NCI-H446 treated with DMSO at 0.1 percent for 48 hours (cell line): Measurements from ENCODE around the gene GALM.
"Not testable (repeated sequence)": the region's sequence is repeated elsewhere in the genome, so short reads cannot be mapped to it uniquely, and the experiment has no call there.

ENCODE experiments used
- DNase-seq: peaks from one replicate; lab custom pipeline; 2025; lab: John Stamatoyannopoulos, UW

Gene GALM

DNA sequence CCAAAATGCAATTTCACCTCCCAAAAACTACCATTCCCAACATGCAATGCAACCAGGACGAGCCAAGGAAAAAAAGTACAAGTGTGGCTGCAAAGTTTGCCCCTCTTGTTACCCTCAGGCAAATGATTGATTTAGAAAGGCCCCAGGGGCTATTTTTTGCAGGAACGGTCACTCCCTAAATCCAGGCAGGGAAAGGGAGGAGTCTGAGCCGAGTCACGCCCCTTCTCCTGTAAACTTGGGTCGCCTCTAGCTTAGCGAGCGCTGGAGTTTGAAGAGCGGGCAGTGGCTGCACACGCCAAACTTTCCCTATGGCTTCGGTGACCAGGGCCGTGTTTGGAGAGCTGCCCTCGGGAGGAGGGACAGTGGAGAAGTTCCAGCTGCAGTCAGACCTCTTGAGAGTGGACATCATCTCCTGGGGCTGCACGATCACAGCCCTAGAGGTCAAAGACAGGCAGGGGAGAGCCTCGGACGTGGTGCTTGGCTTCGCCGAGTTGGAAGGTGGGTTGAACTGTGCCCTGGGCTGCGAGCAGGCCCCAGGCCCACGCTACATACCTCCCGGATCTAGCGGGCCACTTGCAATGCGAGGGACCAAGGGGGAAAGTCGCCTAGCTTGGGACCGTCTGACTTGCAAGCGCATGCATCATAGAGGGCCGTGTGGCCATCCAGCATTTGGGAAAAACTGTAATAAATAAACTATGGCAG is at the start of gene GALM:
GALM (plus strand) TSS at position 261 of the 702 bp plus-strand sequence; CDS start at position 309, 48 bp downstream.
- no peak for DNase-seq

DNA sequence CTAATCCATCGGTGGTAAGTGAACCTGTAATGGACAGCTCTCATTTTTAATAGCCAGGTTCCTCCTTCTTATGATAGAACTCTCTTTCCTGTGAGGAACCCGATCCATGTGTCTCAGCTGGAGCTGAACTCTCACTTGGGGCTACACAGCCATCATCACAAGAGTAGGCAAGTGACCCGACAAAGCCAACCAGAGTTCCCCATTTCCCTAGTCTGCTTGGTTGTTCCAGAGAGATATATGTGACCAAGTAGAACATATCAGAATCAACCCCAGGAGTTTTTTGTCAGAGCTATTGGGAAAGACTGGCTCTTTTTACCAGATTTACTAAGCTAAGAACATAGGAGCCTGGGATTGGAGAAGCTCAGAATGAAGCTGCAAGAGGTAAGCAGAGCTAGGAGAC is 48.6 kb upstream of the GALM start:
- DNase-seq = no peak

DNA sequence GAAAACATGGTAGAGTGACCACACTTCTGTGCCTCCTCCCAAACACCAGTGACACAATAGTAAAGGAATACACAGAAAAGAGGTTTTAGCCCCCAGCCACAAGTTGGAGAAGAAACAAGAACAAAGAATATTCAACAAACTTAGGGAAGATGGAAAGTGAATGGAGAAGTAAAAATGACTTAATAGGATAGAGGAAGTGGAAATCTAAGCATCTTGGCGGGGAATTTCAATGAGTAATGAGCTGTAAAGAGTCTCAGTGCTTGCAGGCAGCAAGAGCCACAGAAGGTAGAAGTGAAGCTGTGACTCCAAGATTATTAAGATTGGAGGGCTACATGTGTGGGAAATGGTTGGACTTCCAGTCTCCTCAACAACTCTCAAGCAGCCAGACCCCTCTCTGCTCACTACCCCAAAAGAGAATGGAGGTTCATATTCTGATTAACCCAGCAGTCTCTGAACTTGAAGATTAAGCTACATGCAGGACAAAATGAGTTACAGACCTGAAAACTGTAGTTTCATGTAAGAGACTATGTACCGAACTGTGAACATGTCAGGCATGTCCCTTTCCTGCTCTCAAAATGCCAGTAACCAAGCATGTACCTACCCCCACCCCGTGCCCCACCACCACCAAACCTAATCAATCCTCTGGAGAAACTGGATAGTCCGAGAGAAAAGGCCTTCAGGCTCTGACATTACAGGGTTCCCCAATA is 46.3 kb upstream of the GALM start:
- no peak for DNase-seq

DNA sequence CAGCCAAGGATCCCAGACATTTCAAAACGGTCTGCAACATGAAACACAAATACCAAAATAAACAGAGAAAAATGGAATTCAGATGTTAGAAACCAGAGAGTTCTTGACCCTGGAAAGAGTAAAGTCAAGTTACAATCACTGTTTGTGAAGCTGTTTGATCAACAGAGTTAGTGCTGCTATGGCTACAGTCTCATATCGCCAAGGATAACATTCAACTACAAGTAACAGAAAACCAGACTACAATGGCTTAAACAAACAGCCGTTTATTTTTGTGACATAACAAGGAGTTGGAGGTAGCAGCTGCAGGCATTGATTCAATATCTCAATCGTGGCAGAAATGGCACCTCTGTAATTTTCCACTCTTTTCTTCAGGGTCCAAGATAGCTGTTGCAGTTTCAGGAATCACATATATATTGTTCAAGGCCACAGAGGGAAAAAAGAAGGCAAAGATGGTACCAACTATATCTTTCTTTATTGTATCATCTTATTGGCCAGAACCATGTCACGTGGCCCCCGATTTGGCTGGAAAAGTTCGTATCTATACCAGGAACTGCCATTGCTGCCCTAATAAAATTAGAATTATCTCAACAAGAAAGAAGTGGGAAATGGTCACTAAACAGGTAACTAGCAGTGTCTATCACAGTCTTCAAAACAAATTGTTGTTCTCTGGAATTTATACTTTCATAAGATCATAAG is 45.5 kb upstream of the GALM start:
- no peak for DNase-seq

DNA sequence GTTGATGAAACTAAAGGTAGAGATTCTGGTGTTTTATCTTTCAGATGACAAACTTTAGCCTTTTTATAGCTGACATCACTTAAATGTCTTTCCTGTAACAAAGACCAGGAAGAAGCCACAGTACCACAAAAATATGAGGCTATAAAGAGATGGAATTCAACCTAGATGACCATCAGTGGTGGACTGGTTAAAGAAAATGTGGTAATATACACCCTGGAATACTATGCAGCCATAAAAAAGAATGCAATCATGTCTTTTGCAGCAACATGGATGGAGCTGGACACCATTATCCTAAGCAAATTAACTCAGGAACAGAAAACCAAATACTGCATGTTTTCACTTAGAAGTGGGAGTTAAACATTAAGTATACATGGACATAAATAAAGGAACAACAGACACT is 44.9 kb upstream of the GALM start:
- no peak for DNase-seq

DNA sequence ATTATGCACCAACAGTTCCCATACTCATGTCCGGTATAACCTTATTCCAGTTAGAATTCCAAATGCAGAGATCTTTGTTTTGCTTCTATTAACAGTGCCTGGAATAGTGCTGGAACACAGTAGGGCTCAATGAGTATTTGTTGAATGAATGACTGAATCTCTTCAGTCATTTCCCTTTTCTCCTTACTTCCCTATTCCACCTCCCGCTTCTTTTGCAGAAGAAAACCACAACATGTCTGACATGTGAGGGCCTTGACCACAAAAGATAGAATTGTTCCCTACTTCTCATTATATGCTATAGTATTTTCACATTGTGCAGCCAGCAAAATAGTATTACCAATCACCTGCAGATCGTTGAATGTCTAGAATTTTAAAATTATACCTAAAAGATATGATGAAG is 43.7 kb upstream of the GALM start:
- no peak for DNase-seq

DNA sequence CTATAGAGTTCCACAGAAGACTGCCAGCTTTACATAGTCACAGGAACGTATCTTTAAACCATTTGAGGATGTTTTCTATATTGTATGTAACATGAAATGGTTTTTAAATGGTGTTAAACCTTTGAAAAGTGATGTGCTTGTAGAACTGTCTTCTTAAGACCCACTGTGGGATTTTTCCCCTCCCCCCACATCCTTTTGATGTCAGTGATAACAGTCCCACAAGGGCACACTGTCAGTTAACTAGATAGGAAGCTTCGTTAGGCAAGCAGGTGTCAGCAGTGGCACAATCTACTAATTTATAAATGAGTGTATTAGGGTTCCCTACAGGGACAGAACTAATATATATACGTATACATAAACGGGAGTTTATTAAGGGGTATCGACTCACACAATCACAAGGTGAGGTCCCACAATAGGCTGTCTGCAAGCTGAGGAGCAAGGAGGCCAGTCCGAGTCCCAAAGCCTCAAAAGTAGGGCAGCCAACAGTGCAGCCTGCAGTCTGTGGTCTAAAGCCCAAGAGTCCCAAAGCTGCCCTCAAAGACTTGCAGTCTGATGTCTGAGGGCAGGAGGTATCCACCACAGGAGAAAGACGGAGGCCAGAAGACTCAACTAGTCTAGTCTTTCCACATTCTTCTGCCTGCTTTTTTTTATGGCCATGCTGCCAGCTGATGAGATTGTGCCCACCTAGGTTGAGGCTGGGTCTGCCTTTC is 39.4 kb upstream of the GALM start:
- DNase-seq = no peak

DNA sequence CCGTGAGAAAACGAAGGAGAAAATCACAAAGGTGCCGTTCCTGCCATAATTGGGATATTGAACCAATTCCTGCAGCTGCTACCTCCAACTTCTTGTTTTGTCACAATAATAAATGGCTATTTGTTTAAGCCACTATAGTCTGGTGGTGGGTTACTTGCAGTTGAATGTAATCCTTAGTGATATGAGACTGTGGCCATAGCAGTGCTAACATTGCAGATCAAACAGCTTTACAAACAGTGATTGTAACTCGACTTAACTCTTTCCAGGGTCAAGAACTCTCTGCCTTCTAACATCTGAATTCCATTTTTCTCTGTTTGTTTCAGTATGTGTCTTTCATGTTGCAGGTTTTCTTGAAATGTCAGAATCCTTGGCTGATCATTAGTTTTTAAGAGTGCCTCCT is 38.5 kb upstream of the GALM start:
- DNase-seq = no peak

DNA sequence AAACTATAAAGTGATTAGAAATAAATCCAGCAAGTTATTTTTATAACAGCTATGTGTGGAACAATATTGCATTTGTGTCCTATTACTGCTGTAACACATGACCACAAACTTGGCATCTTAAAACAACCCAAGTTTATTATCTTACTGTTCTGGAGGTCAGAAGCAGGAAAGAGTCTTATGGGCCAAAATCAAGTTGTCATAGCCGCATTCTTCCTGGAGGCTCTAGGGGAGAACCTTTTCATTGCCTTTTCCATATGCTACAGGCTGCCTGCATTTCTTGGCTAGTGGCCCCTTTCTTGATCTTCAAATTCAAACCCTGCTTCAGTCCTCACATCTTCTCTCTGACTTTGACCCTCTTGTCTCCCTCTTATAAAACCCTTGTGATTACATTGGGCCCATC is 36.2 kb upstream of the GALM start:
- no peak for DNase-seq

DNA sequence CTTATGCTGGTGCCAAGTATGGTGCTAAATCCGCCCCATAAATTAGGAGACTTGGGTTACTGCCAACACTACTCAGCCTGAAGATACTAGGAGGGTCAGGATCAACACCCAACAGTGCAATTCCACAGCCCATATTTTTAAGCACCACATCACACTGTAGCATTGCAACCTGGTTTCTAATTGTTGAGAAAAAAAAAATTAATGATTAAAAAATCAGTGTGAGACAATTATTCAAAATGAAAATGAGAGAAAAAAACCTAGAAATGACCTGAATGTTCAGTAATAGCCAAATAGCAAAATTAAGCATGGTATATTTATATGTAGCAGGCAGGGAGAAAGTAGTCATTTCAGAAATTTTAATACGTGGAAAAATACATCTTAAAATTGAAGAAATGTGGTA is 33.9 kb upstream of the GALM start:
- DNase-seq = no peak

DNA sequence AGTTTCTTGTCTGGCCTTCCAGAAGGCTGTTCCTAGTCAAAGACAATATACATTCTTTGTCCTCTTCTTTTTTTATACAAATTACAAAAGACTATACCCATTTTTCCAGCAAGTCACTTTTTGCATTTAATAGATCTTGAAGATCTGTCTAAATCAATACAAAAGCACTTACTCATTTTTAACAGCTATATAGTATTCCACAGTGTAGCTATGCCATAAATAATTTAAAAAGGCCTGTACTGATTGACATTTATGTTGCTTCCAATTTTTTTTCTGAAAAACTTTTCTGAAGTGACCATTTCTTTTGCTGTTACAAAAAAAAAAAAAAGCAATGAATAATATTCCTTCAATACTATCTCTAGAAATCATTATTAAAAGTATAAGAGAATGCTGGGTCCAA is 32.9 kb upstream of the GALM start:
- DNase-seq = no peak

DNA sequence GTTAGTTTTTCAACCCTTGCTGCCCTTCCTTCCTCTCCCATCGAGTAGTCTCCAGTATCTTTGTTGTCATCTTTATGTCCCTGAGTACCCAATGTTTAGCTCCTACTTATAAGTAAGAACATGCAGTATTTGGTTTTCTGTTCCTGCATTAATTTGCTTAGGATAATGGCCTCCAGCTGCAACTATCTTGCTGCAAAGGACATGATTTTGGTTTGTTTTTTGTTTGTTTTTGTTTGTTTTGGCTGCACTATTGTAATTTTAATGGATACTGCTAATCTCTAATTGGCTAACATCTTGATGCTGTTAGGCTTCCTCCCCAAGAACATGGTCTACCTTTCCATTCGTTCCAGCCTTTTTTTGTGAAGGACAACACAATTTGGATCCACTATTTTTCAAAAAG is 32.0 kb upstream of the GALM start:
- no peak for DNase-seq

DNA sequence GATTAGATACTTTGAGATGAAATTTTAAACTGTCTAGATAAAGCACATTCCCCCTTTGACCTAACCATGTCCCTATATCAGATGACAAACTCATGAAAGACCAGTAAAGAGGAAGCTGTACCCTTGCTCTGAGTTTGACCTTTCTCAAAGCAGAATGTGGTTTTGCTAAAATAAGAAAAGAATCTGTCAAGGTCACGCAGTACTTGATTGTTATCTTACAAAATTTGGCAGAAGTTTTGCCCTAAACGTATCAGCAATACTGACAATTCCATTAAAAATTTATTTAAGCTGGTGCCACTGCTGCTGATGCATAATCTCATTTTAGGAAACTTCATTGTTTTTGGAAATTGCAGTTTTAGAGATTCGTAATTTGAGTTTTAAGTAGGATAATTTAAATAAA is 31.2 kb upstream of the GALM start:
- no peak for DNase-seq

DNA sequence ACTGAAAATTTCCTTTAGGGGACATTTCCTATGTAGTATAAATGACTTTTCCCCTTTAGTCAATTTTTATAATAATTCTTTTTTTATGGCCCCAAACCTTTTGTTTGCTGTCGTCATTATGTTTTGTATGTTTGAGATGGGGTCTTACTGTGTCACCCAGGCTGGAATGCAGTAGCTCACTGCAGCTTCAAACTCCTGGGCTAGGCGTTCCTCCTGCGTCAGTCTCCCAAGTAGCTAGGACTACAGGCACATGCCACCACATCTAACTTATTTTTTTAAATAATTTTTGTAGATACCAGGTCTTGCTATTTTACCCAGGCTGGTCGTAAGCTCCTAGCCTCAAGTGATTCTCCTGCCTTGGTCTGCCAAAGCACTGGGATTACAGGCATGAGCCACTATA is 30.8 kb upstream of the GALM start:
- no peak for DNase-seq

DNA sequence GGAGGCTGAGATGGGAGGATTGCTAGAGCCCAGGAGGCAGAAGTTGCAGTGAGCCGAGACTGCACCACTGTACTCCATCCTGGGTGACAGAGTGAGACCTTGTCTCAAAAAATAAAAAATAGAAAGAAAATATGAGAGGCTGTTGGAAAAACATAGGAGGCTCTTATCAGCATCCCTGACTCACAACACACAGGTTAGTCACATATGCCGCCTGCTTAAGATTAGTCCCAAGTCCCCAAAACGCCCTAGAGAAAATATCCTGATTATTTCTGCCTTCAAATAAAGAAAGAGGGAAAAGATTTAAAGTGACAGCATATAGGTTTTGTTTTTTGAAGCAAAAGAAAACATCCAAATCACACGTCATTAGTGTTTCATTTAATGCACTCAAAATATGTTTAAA is 29.8 kb upstream of the GALM start:
- DNase-seq = no peak

DNA sequence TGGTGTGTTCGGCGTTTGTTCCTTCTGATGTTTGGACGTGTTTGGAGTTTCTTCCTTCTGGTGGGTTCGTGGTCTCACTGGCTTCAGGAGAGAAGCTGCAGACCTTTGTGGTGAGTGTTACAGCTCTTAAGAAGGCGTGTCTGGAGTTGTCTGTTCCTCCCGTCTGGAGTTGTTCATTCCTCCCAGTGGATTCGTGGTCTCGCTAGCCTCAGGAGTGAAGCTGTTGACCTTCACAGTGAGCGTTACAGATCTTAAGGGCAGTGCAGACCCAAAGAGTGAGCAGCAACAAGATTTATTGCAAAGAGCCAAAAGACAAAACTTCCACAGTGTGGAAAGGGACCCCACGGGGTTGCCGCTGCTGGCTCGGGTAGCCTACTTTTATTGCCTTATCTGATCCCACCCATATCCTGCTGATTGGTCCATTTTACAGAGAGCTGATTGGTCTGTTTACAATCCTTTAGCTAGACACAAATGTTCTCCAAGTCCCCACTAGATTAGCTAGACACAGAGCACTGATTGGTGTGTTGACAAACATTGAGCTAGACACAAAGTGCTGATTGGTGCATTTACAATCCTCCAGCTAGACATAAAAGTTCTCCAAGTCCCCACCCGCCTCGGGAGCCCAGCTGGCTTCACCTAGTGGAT is 23.4 kb upstream of the GALM start:
- not testable (repeated sequence) for DNase-seq

DNA sequence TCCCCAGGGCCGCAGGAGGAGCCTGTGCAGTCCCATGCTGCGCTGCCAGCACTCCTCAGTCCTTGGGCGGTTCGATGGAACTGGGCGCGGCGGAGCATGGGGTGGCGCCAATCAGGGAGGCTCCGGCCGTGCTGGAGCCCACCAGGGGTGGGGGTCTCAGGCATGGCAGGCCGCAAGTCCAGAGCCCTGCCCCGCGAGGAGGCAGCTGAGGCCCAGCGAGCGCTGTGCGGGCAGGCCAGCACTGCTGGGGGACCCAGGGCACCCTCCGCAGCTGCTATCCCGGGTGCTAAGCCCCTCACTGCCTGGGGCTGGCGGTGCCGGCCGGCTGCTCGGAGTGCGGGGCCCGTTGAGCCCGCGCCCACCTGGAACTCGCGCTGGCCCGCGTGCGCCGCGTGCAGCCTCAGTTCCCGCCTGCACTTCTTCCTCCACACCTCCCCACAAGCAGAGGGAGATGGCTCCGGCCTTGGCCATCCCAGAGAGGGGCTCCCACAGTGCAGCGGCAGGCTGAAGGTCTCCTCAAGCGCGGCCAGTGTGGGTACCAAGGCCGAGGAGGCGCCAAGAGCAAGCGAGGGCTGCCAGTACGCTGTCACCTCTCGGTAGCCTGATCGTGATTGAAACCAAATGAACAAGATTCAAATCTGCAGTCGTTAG is 22.8 kb upstream of the GALM start:
- no peak for DNase-seq

DNA sequence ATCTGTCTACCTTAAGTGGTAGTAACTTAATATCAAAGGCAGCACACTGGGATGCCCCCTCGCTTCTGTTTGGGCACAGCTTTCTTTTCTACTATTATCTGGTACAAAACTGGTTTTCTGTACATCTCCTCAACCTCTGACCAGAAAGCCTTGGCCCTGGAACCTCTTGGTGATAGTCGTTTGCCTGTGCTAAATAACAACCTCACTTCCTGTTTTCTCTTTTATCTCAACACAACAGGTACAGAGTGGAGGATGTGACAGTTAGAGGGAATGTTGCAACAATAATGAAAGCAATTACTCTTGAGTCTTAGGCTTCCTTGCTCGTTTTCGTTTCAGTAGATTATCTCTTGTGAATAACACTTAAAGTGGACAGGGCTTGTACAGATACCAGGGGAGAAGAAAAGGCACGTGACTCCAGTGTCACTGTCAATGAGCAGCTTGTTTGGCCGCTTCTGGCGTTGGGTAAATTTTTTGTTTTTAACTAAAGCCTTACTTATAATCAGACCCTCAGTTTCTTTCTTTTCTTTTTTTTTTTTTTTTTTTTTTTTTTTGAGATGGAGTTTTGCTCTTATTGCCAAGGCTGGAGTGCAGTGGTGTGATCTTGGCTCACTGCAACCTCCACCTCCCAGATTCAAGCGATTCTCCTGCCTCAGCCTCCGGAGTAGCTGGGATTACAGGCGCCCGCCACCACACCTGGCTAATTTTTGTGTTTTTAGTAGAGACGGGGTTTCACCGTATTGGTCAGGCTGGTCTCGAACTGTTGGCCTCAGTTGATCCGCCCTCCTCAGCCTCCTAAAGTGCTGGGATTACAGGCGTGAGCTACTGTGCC is 22.0 kb upstream of the GALM start:
- not testable (repeated sequence) for DNase-seq

DNA sequence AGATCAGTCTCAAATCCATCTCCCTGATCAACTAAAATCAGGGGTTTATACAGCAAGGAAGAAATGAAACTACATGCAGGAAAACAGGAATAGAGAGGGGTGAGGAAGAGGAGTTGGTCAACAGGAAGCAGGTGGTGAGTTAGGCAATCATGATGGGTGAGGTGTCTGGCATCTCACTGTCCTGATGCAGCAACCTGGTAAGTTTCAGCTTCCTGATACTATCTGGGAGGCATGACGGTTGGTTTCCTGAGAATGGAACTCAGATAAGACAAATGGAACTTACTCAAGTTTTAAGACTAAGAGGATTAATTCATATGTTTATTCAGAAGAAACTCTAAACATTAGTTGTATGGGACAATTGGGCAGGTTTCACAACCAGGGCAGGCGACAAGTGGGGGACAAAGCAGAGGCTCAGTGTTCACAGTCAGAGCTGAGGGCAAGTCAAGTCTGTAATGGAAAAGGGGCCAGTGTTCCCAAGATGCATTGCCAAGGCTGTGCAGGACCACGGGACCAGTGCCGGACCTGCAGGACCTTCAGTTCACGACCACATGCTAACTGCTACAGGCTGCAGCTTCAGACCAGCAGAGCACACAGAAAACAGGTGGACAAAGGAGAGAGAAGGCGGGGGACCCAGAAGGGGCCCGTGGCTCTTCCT is 17.7 kb upstream of the GALM start:
- DNase-seq = no peak

DNA sequence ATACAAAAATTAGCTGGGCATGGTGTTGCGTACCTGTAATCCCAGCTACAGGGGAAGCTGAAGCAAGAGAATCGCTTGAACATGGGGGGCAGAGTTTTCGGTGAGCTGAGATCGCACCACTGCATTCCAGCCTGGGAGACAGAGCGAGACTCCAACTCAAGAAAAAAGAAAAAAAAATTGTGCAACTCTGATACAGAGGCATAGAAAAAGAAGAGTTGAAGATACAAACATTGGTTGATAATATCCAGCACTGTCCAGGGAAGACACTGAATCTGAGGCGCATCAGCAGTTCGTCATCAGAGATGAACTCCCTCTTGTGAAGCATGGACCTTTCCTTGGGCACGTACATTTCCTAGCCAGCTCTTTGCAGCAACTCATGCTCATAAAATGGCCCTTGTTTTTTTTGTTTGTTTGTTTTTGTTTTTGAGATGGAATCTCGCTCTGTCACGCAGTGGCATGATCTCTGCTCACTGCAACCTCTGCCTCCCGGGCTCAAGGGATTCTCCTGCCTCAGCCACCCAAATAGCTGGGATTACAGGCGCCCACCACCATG is 16.7 kb upstream of the GALM start:
- DNase-seq = no peak
